ENCODE measurements around the gene AOX1. TPM values are rescaled to one million over a fixed set of nuclear protein-coding genes. Genes with fewer than 3 reads are reported as not detected.
"Not testable (repeated sequence)": the region's sequence is repeated elsewhere in the genome, so short reads cannot be mapped to it uniquely, and the experiment has no call there.

Gene AOX1
- total and polyA plus RNA-seq, 4 experiments from 2014 or later = not detected

- H3K27me3 ChIP-seq (ENCODE audit: insufficient read depth, low read length) = no peaks in the 10 kb centered on the region
- H3K27me3 Mint-ChIP-seq = peaks cover 4 to 6% of the 10 kb centered on the region in 2 donors
- H3K27ac Mint-ChIP-seq = no peak overlapping the region
- H3K4me1 Mint-ChIP-seq = peaks cover 3 to 8% (median 4%) of the 10 kb centered on the region in 4 donors
- ChIA-PET CTCF (ENCODE audit: partially characterized antibody) (no interaction called here), POLR2A (ENCODE audit: partially characterized antibody) (no interaction called here)
- no peak overlapping the region for H3K27ac ChIP-seq (ENCODE audit: low read depth, low read length)
- H3K36me3 Mint-ChIP-seq = no peaks in the 10 kb centered on the region
- no peak overlapping the region for H3K4me3 ChIP-seq (ENCODE audit: low read length in 2 of 2)
- no peaks in the 10 kb centered on the region for H3K9me3 ChIP-seq (ENCODE audit: control insufficient read depth in 1 of 2, low read length in 2 of 2)
- intact Hi-C loops (cut with micrococcal nuclease) = no loop called here
- DNase-seq = no peak
- no peaks in the 10 kb centered on the region for H3K4me1 ChIP-seq (ENCODE audit: insufficient read depth, low read length)
- H3K36me3 ChIP-seq (ENCODE audit: insufficient read depth, low read length) = no peaks in the 10 kb centered on the region
- H3K4me3 Mint-ChIP-seq = no peak overlapping the region
- H3K9me3 Mint-ChIP-seq = no peaks in the 10 kb centered on the region
These were observed 92.1 kb downstream of the AOX1 start for GRCh38 chr2:200677721-200678532.

GRCh38 chr2:200679127-200679526 is 93.3 kb downstream of the AOX1 start:
- no peak overlapping the region for H3K27ac Mint-ChIP-seq
- Histone ChIP-seq H3K4me1 (ENCODE audit: insufficient read depth, low read length) (no peaks in the 10 kb centered on the region), H3K27ac (ENCODE audit: low read depth, low read length) (no peak overlapping the region), H3K27me3 (ENCODE audit: insufficient read depth, low read length) (no peaks in the 10 kb centered on the region), H3K4me3 (ENCODE audit: low read length in 2 of 2) (no peak overlapping the region), H3K36me3 (ENCODE audit: insufficient read depth, low read length) (no peaks in the 10 kb centered on the region), H3K9me3 (ENCODE audit: control insufficient read depth in 1 of 2, low read length in 2 of 2) (no peaks in the 10 kb centered on the region)
- H3K9me3 Mint-ChIP-seq = no peaks in the 10 kb centered on the region
- no peak for DNase-seq
- CTCF ChIA-PET (ENCODE audit: partially characterized antibody) = no interaction called here
- H3K4me3 Mint-ChIP-seq = no peak overlapping the region
- intact Hi-C loops (cut with micrococcal nuclease) = no loop called here
- POLR2A ChIA-PET (ENCODE audit: partially characterized antibody) = no interaction called here
- H3K4me1 Mint-ChIP-seq = no peaks in the 10 kb centered on the region
- H3K27me3 Mint-ChIP-seq = peaks cover 4 to 5% of the 10 kb centered on the region in 2 donors
- H3K36me3 Mint-ChIP-seq = no peaks in the 10 kb centered on the region

GRCh38 chr2:200679535-200679934 is 93.7 kb downstream of the AOX1 start:
- no peaks in the 10 kb centered on the region for H3K4me1 Mint-ChIP-seq
- no peak overlapping the region for H3K27ac ChIP-seq (ENCODE audit: low read depth, low read length)
- H3K9me3 Mint-ChIP-seq = no peaks in the 10 kb centered on the region
- ChIA-PET CTCF (ENCODE audit: partially characterized antibody) (no interaction called here), POLR2A (ENCODE audit: partially characterized antibody) (no interaction called here)
- H3K4me3 Mint-ChIP-seq = no peak overlapping the region
- H3K4me3 ChIP-seq (ENCODE audit: low read length in 2 of 2) = no peak overlapping the region
- no peaks in the 10 kb centered on the region for H3K27me3 ChIP-seq (ENCODE audit: insufficient read depth, low read length)
- no peaks in the 10 kb centered on the region for H3K9me3 ChIP-seq (ENCODE audit: control insufficient read depth in 1 of 2, low read length in 2 of 2)
- H3K36me3 ChIP-seq (ENCODE audit: insufficient read depth, low read length) = no peaks in the 10 kb centered on the region
- H3K27ac Mint-ChIP-seq = no peak overlapping the region
- H3K36me3 Mint-ChIP-seq = no peaks in the 10 kb centered on the region
- intact Hi-C loops (cut with micrococcal nuclease) = no loop called here
- no peak for DNase-seq
- no peaks in the 10 kb centered on the region for H3K4me1 ChIP-seq (ENCODE audit: insufficient read depth, low read length)
- peaks cover 4 to 5% of the 10 kb centered on the region in 2 donors for H3K27me3 Mint-ChIP-seq

- Mint-ChIP-seq H3K27me3 (peaks cover 4 to 5% of the 10 kb centered on the region in 2 donors), H3K4me3 (no peak overlapping the region), H3K27ac (no peak overlapping the region), H3K9me3 (peaks cover 0 to 2% (median 0%) of the 10 kb centered on the region in 8 donors), H3K4me1 (no peaks in the 10 kb centered on the region), H3K36me3 (no peaks in the 10 kb centered on the region)
- POLR2A ChIA-PET (ENCODE audit: partially characterized antibody) = no interaction called here
- Histone ChIP-seq H3K27me3 (ENCODE audit: insufficient read depth, low read length) (no peaks in the 10 kb centered on the region), H3K36me3 (ENCODE audit: insufficient read depth, low read length) (no peaks in the 10 kb centered on the region), H3K9me3 (ENCODE audit: control insufficient read depth in 1 of 2, low read length in 2 of 2) (no peaks in the 10 kb centered on the region), H3K4me3 (ENCODE audit: low read length in 2 of 2) (no peak overlapping the region), H3K4me1 (ENCODE audit: insufficient read depth, low read length) (no peaks in the 10 kb centered on the region), H3K27ac (ENCODE audit: low read depth, low read length) (no peak overlapping the region)
- no peak for DNase-seq
- CTCF ChIA-PET (ENCODE audit: partially characterized antibody) = no interaction called here
- intact Hi-C loops (cut with micrococcal nuclease) = no loop called here
These were observed 95.9 kb downstream of the AOX1 start for GRCh38 chr2:200681697-200682096.

GRCh38 chr2:200682407-200682806 is 96.6 kb downstream of the AOX1 start:
- POLR2A ChIA-PET (ENCODE audit: partially characterized antibody); H3K4me3 ChIP-seq (ENCODE audit: low read length in 2 of 2); H3K4me1 Mint-ChIP-seq; H3K4me1 ChIP-seq (ENCODE audit: insufficient read depth, low read length); H3K36me3 ChIP-seq (ENCODE audit: insufficient read depth, low read length); H3K27ac ChIP-seq (ENCODE audit: low read depth, low read length); H3K9me3 ChIP-seq (ENCODE audit: control insufficient read depth in 1 of 2, low read length in 2 of 2); CTCF ChIA-PET (ENCODE audit: partially characterized antibody); H3K27me3 ChIP-seq (ENCODE audit: insufficient read depth, low read length); H3K27me3 Mint-ChIP-seq; H3K27ac Mint-ChIP-seq; H3K9me3 Mint-ChIP-seq; DNase-seq; H3K36me3 Mint-ChIP-seq; H3K4me3 Mint-ChIP-seq; intact Hi-C loops (cut with micrococcal nuclease): not testable (repeated sequence)

DNA sequence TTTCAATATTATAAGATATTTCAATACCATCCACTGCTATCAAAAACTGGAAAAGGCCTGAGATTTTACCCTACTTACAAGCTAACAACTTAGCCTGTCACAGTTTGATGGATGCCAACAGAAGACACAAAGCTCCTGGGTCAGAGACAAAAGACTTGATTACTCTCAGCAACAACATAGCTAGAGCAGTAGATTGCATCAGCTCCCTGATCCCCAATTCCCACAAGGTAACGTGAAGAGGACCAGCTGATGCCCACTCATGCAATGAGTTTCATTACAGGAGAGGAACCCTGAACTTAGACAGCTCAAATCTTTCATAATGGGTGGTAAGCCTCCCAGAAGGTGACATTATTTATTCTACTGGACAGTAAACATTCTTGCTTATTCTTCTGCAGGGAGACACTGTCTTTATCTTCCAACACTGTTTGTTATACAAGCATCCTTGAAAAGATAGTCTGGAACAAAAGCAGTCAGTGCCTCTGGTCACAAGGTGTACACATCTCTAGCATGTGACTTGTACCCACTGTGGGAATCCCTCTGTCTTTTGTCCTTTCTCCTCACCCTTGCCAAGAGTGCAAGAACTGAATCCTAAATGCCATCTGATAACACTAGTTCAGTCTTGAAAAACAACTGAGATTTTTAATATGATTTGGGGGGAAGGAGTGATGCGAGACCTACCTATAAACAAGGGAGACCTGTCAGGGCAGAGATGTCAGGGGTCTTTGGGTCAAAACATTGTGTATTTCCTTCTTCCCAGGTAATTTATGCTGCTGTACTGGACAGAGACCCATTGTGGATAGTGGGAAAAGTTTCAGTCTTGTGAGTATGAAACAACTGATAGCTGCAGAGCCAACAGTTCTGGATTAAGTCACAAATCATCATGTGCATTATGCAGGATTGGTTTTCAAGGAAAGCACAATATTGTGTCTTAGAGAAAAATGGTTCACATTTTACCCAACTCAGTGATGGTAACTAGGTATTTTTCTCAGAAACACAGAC is 102.4 kb downstream of the AOX1 start:
- Histone ChIP-seq H3K36me3 (ENCODE audit: insufficient read depth, low read length) (no peaks in the 10 kb centered on the region), H3K9me3 (ENCODE audit: control insufficient read depth in 1 of 2, low read length in 2 of 2) (no peaks in the 10 kb centered on the region), H3K4me3 (ENCODE audit: low read length in 2 of 2) (no peak overlapping the region), H3K27me3 (ENCODE audit: insufficient read depth, low read length) (no peaks in the 10 kb centered on the region), H3K4me1 (ENCODE audit: insufficient read depth, low read length) (no peaks in the 10 kb centered on the region), H3K27ac (ENCODE audit: low read depth, low read length) (no peak overlapping the region)
- CTCF ChIA-PET (ENCODE audit: partially characterized antibody) = interaction anchor here (2.0 kb wide), 1 partner anchor 14 kb away, joined by 7 read pairs; no protein-coding TSS in a partner anchor
- intact Hi-C loops (cut with micrococcal nuclease) = no loop called here
- no peaks in the 10 kb centered on the region for H3K36me3 Mint-ChIP-seq
- no peak overlapping the region for H3K4me3 Mint-ChIP-seq
- H3K27me3 Mint-ChIP-seq = peaks cover 4 to 5% of the 10 kb centered on the region in 2 donors
- H3K27ac Mint-ChIP-seq = no peak overlapping the region
- no peaks in the 10 kb centered on the region for H3K4me1 Mint-ChIP-seq
- peaks cover 0 to 4% (median 0%) of the 10 kb centered on the region in 8 donors for H3K9me3 Mint-ChIP-seq
- DNase-seq = no peak
- POLR2A ChIA-PET (ENCODE audit: partially characterized antibody) = no interaction called here

DNA sequence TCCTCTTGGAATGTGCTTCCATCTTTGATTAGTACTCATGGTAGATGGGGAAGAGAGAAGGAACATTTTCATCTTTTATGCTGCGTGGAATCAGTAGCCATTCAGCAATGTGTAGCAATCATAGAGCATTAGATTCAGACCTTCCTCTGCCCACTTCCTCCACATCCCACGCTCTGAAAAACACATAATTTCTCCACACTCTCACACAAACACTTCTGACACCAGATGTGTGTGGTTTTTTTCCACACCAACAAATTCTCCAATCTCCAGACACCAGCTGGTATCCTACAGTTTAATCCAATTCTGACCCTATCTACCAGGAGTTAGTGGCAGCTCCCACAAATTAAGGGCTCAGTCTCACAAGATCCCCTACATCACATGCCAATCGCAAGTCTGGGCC is 103.3 kb downstream of the AOX1 start:
- H3K4me3 Mint-ChIP-seq = no peak overlapping the region
- DNase-seq = no peak
- H3K36me3 ChIP-seq (ENCODE audit: insufficient read depth, low read length) = no peaks in the 10 kb centered on the region
- H3K27ac Mint-ChIP-seq = peak overlapping the region in 1 of 7 donors; percentile 49
- no peaks in the 10 kb centered on the region for H3K36me3 Mint-ChIP-seq
- no peaks in the 10 kb centered on the region for H3K9me3 ChIP-seq (ENCODE audit: control insufficient read depth in 1 of 2, low read length in 2 of 2)
- no peaks in the 10 kb centered on the region for H3K4me1 ChIP-seq (ENCODE audit: insufficient read depth, low read length)
- H3K27me3 Mint-ChIP-seq = peaks cover 4 to 5% of the 10 kb centered on the region in 2 donors
- no peaks in the 10 kb centered on the region for H3K4me1 Mint-ChIP-seq
- intact Hi-C loops (cut with micrococcal nuclease) = no loop called here
- peaks cover 0 to 5% (median 0%) of the 10 kb centered on the region in 8 donors for H3K9me3 Mint-ChIP-seq
- H3K4me3 ChIP-seq (ENCODE audit: low read length in 2 of 2) = no peak overlapping the region
- CTCF ChIA-PET (ENCODE audit: partially characterized antibody) = no interaction called here
- H3K27ac ChIP-seq (ENCODE audit: low read depth, low read length) = no peak overlapping the region
- POLR2A ChIA-PET (ENCODE audit: partially characterized antibody) = no interaction called here
- no peaks in the 10 kb centered on the region for H3K27me3 ChIP-seq (ENCODE audit: insufficient read depth, low read length)
